Transverse colon (tissue), 4 donors: ENCODE results near the gene TMEM50A.
"Not testable (repeated sequence)": the region's sequence is repeated elsewhere in the genome, so short reads cannot be mapped to it uniquely, and the experiment has no call there.

Source experiments
- EP300 ChIP-seq: sonication (generic); formaldehyde crosslinking; IDR thresholded peaks from one replicate; pipeline ENCODE4 v1.6.1; 2017; ENCODE audit warnings: antibody characterized with exemption, low read depth
- POLR2A ChIP-seq: fragments of 450-650 bp; IDR thresholded peaks from one replicate; pipeline ENCODE4 v1.6.1; 2016; ENCODE audit warnings: antibody characterized with exemption, mild to moderate bottlenecking, moderate library complexity
- POLR2AphosphoS5 ChIP-seq, 3 donors: sonication (generic); formaldehyde crosslinking; IDR thresholded peaks; one replicate each; pipeline ENCODE4 v1.6.1; 2016; ENCODE audit warnings: antibody characterized with exemption in 3 of 3
- TF ChIP-seq, protein P1 (sequence below), 5 experiments: fragments of 200-600 bp in 3 of 5; fragments of 450-650 bp in 2 of 5; sonication (generic) in 3 of 5; IDR thresholded peaks; 1 replicate in 2 of 5; 2 replicates in 3 of 5; pipeline ENCODE4 v1.5.1; 2016 to 2017; ENCODE audit warnings: antibody characterized with exemption in 5 of 5, inconsistent platforms in 3 of 5, mild to moderate bottlenecking in 2 of 5, moderate library complexity in 1 of 5

DNA sequence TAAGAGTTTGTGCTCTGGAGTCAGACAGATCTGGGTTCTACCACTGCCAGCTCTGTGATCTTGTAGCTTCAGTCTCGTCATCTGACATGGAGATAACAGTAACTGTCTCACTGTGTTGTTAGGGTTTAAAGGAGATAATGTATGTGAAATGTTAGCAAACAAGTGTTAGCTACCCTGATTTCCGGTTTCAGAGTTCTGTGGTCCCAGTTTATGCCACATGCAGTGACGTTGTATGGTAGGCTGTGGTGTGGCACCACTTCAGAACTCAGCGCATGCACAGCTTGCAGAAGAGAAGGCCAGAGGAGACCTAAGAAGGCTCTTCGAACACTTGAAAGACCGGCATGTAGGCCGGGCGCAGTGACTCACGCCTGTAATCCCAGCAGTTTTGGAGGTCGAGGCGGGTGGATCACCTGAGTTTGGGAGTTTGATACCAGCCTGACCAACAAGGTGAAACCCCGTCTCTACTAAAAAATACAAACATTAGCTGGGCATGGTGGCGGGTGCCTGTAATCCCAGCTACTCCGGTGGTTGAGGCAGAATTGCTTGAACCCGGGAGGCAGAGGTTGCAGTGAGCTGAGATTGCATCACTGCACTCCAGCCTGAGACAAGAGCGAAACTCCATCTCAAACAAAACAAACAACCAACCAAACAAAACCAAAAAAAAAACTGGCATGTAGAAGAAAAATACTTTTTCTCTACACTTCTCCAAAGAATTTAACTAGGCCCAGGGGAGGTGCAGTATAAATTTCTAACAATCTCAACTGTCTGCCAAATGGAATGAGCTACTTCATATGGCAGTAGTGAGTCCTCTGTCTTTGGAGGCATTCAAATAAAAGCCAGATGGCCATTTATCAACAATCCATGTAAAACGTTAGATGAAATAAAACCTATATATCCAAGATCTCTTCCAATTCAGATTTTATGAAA lies 10.0 kb upstream of the TMEM50A start:
- not testable (repeated sequence) for TF ChIP-seq POLR2A; POLR2AphosphoS5 (IDR thresholded peaks at IDR 0.05); EP300
- TF ChIP-seq, protein P1, sequence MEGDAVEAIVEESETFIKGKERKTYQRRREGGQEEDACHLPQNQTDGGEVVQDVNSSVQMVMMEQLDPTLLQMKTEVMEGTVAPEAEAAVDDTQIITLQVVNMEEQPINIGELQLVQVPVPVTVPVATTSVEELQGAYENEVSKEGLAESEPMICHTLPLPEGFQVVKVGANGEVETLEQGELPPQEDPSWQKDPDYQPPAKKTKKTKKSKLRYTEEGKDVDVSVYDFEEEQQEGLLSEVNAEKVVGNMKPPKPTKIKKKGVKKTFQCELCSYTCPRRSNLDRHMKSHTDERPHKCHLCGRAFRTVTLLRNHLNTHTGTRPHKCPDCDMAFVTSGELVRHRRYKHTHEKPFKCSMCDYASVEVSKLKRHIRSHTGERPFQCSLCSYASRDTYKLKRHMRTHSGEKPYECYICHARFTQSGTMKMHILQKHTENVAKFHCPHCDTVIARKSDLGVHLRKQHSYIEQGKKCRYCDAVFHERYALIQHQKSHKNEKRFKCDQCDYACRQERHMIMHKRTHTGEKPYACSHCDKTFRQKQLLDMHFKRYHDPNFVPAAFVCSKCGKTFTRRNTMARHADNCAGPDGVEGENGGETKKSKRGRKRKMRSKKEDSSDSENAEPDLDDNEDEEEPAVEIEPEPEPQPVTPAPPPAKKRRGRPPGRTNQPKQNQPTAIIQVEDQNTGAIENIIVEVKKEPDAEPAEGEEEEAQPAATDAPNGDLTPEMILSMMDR (IDR thresholded peaks at IDR 0.05), result not testable (repeated sequence)
